LoVo (cell line): ENCODE data around the gene PRRT4.

ENCODE experiments used
- DNase-seq: peaks from one replicate; pipeline ENCODE4 v3.0.0-alpha.2; 2016; ENCODE audit warnings: low spot score

The PRRT4 gene

GRCh38 chr7:128344431-128344774 lies 17.1 kb downstream of the PRRT4 start:
- no peak for DNase-seq

- peak; percentile 96 for DNase-seq
Measured at GRCh38 chr7:128343554-128344430, 17.7 kb downstream of the PRRT4 start, which contains the start of gene RBM28. Gene RBM28 (minus strand): TSS chr7:128343908. CDS start chr7:128343793, 115 bp downstream.

GRCh38 chr7:128341733-128342132 lies 19.8 kb downstream of the PRRT4 start:
- DNase-seq, result no peak

- DNase-seq, result no peak
Measured at GRCh38 chr7:128335730-128336129, 25.8 kb downstream of the PRRT4 start.

- DNase-seq, result no peak
Measured at GRCh38 chr7:128324368-128324680, 37.2 kb downstream of the PRRT4 start.

GRCh38 chr7:128323459-128324367 lies 37.8 kb downstream of the PRRT4 start:
- DNase-seq, result no peak

GRCh38 chr7:128323040-128323439 lies 38.5 kb downstream of the PRRT4 start:
- no peak for DNase-seq

GRCh38 chr7:128322040-128322643 lies 39.3 kb downstream of the PRRT4 start:
- peak; percentile 23 for DNase-seq

GRCh38 chr7:128321044-128321422 lies 40.5 kb downstream of the PRRT4 start:
- no peak for DNase-seq

- no peak for DNase-seq
Measured at GRCh38 chr7:128318691-128319090, 42.8 kb downstream of the PRRT4 start.

- no peak for DNase-seq
Measured at GRCh38 chr7:128311013-128311412, 50.5 kb downstream of the PRRT4 start.

GRCh38 chr7:128310499-128310898 lies 51.0 kb downstream of the PRRT4 start:
- DNase-seq, result no peak

- no peak for DNase-seq
Measured at GRCh38 chr7:128309976-128310375, 51.5 kb downstream of the PRRT4 start.

GRCh38 chr7:128309124-128309523 lies 52.4 kb downstream of the PRRT4 start:
- no peak for DNase-seq

GRCh38 chr7:128307061-128307460 lies 54.4 kb downstream of the PRRT4 start:
- DNase-seq, result no peak

GRCh38 chr7:128304212-128304611 lies 57.3 kb downstream of the PRRT4 start:
- no peak for DNase-seq

GRCh38 chr7:128303643-128304042 lies 57.8 kb downstream of the PRRT4 start:
- no peak for DNase-seq

- DNase-seq, result no peak
Measured at GRCh38 chr7:128303133-128303532, 58.4 kb downstream of the PRRT4 start.

GRCh38 chr7:128302139-128302538 lies 59.4 kb downstream of the PRRT4 start:
- DNase-seq, result no peak
